ENCODE results near the gene SLITRK4. TPM values are rescaled to one million over a fixed set of nuclear protein-coding genes. Genes with fewer than 3 reads are reported as not detected.

The SLITRK4 gene
- total RNA-seq, 1 experiment from 2014 or later, result 0.35 TPM

DNA sequence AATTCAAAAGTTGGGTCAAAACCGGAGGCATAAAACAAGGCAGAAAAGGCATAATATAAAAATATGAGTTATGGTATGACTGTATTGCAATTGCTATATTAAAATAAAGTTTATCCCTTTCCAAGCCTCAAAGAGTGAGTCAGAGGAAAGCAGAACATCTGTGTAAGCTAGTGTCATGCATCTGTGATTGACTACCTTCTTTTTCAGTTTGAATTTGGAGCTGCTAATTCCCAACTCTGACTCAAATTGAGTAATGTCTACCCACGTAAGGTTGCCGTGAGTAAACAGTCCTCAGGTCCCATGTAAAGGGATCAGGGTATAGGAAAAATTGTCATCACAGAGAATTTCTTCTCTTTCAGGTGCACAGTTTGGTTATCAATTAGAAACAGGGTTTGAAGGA lies 6.5 kb upstream of the SLITRK4 start:
- POLR2A ChIA-PET, result no interaction called here
- Mint-ChIP-seq H3K4me3 (ENCODE audit: unreplicated experiment) (no peak overlapping the region), H3K9me3 (ENCODE audit: unreplicated experiment) (no peaks in the 10 kb centered on the region), H3K27me3 (ENCODE audit: insufficient read depth, unreplicated experiment) (no peaks in the 10 kb centered on the region), H3K36me3 (ENCODE audit: insufficient read depth, unreplicated experiment) (no peaks in the 10 kb centered on the region), H3K4me1 (ENCODE audit: insufficient read depth, unreplicated experiment) (no peaks in the 10 kb centered on the region), H3K27ac (ENCODE audit: low read depth, unreplicated experiment) (no peak overlapping the region)
- CTCF ChIA-PET, result interaction anchor here (0.6 to 1.1 kb wide), 2 partner anchors 28 to 196 kb away, joined by 3 read pairs; no protein-coding TSS in a partner anchor
- TF ChIP-seq, protein P1, sequence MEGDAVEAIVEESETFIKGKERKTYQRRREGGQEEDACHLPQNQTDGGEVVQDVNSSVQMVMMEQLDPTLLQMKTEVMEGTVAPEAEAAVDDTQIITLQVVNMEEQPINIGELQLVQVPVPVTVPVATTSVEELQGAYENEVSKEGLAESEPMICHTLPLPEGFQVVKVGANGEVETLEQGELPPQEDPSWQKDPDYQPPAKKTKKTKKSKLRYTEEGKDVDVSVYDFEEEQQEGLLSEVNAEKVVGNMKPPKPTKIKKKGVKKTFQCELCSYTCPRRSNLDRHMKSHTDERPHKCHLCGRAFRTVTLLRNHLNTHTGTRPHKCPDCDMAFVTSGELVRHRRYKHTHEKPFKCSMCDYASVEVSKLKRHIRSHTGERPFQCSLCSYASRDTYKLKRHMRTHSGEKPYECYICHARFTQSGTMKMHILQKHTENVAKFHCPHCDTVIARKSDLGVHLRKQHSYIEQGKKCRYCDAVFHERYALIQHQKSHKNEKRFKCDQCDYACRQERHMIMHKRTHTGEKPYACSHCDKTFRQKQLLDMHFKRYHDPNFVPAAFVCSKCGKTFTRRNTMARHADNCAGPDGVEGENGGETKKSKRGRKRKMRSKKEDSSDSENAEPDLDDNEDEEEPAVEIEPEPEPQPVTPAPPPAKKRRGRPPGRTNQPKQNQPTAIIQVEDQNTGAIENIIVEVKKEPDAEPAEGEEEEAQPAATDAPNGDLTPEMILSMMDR (IDR thresholded peaks at IDR 0.05; ENCODE audit: unreplicated experiment), result no peak
- peak; percentile 70 for DNase-seq (ENCODE audit: unreplicated experiment)
- no TSS peak for BruUV-seq (replicated peaks)
- intact Hi-C loops (cut with micrococcal nuclease), result no loop called here

DNA sequence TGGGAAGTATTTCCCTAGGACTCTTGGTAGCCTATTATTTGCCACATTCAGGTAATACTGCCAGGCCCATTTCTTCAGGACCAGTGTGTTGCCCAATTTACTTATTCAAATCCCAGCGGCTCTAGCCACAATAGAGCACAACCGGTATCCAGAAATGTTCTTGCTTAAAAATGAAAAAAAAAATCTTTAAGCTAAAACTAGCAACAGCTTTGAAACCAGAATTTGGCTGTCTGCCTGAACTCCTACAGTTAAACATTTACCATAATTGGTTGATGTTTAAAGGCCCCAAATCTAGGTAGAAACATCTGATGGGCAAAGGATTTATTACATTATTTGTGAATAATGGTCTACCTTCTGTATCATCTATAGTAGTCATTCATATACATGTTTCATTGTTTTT lies 930 bp upstream of the SLITRK4 start:
- no peak overlapping the region for H3K4me3 Mint-ChIP-seq (ENCODE audit: unreplicated experiment)
- BruUV-seq (replicated peaks), result no TSS peak
- H3K27ac Mint-ChIP-seq (ENCODE audit: low read depth, unreplicated experiment), result no peak overlapping the region
- CTCF ChIA-PET, result interaction anchor here (0.6 to 1.0 kb wide), 3 partner anchors 162 to 1147 kb away, joined by 3 to 5 read pairs (median 3); no protein-coding TSS in a partner anchor
- H3K9me3 Mint-ChIP-seq (ENCODE audit: unreplicated experiment), result no peaks in the 10 kb centered on the region
- no peak for DNase-seq (ENCODE audit: unreplicated experiment)
- TF ChIP-seq, protein P1 (IDR thresholded peaks at IDR 0.05; ENCODE audit: unreplicated experiment), result no peak
- H3K27me3 Mint-ChIP-seq (ENCODE audit: insufficient read depth, unreplicated experiment), result no peaks in the 10 kb centered on the region
- POLR2A ChIA-PET, result interaction anchor here (0.7 to 1.2 kb wide), 2 partner anchors 16 to 28 kb away, joined by 3 to 4 read pairs; no protein-coding TSS in a partner anchor
- intact Hi-C loops (cut with micrococcal nuclease), result no loop called here
- no peaks in the 10 kb centered on the region for H3K36me3 Mint-ChIP-seq (ENCODE audit: insufficient read depth, unreplicated experiment)
- peaks cover 13% of the 10 kb centered on the region for H3K4me1 Mint-ChIP-seq (ENCODE audit: insufficient read depth, unreplicated experiment)

DNA sequence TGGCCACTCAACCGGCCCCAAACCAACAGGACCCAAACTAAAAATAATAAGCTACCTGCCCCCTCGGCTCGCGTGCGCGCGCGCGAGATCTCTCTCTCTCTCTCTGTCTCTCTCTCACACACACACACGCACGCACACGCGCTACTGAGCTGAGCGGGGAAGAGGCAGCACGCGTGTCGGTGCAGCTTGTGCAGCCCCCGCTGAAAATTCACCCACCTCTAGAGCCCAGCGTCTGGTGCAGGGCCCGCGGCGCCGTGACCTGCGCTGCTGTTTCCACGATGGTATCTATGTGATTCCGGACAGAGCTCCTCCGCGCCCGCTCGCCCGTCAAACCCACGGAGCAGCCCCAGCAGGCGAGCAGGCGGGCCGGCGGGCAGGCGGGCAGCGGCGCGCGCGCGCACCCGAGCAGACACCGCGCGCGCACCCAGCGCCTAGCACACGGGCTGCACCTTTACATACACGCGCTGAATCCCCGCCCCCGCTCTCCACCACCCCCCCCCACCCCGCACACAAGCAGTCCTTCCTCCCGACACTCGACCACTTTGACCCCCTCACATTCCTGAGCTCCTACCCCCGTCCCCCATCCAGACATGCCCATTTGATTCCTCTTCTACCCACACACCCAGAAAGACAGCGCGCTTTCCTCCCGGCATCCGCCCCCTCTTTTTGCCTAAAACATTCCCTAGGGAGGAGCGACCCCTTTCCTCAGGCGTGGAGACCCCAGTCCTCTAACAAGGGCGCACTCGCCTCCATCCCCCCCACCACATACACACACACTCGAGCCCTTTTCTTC lies 1.0 kb downstream of the SLITRK4 start:
- POLR2A ChIA-PET, result no interaction called here
- DNase-seq (ENCODE audit: unreplicated experiment), result no peak
- TF ChIP-seq, protein P1 (IDR thresholded peaks at IDR 0.05; ENCODE audit: unreplicated experiment), result no peak
- Mint-ChIP-seq H3K4me3 (ENCODE audit: unreplicated experiment) (peak overlapping the region; percentile 81), H3K4me1 (ENCODE audit: insufficient read depth, unreplicated experiment) (peaks cover 14% of the 10 kb centered on the region), H3K27me3 (ENCODE audit: insufficient read depth, unreplicated experiment) (no peaks in the 10 kb centered on the region), H3K27ac (ENCODE audit: low read depth, unreplicated experiment) (peak overlapping the region; percentile 15), H3K9me3 (ENCODE audit: unreplicated experiment) (no peaks in the 10 kb centered on the region), H3K36me3 (ENCODE audit: insufficient read depth, unreplicated experiment) (no peaks in the 10 kb centered on the region)
- intact Hi-C loops (cut with micrococcal nuclease), result no loop called here
- CTCF ChIA-PET, result no interaction called here
- BruUV-seq (replicated peaks), result no TSS peak

DNA sequence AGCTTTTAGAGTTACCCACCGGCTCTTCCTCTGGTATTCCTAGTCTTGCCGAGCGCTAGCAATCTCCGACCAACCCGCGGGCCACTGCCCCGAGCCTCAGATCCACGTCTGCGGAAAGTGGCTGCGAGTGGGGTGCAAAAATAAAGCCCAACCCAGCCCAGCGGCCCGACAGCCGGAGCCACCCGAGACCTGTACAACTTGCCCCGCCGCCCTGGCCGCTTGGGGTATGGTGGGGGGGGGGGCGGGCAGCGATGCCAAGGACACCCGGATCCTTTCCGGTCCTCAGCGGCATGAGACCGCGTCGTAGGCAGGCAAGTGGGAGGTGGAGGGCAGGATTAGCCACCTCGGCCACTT lies 1.6 kb downstream of the SLITRK4 start:
- TF ChIP-seq, protein P1 (IDR thresholded peaks at IDR 0.05; ENCODE audit: unreplicated experiment), result no peak

More for the DNA sequence above, 1.6 kb downstream of the SLITRK4 start:
- Mint-ChIP-seq H3K4me3 (ENCODE audit: unreplicated experiment) (peak overlapping the region; percentile 81), H3K27me3 (ENCODE audit: insufficient read depth, unreplicated experiment) (no peaks in the 10 kb centered on the region), H3K4me1 (ENCODE audit: insufficient read depth, unreplicated experiment) (peaks cover 14% of the 10 kb centered on the region), H3K9me3 (ENCODE audit: unreplicated experiment) (no peaks in the 10 kb centered on the region), H3K27ac (ENCODE audit: low read depth, unreplicated experiment) (peak overlapping the region; percentile 15), H3K36me3 (ENCODE audit: insufficient read depth, unreplicated experiment) (no peaks in the 10 kb centered on the region)
- no peak for DNase-seq (ENCODE audit: unreplicated experiment)
- ChIA-PET POLR2A (no interaction called here), CTCF (no interaction called here)
- intact Hi-C loops (cut with micrococcal nuclease), result no loop called here
- BruUV-seq (replicated peaks), result no TSS peak
